Measurements from ENCODE around the gene TRIM9.
A peak's percentile ranks its signal among the peaks of the same experiment; 100 is the strongest.
"Not testable (repeated sequence)": the region's sequence is repeated elsewhere in the genome, so short reads cannot be mapped to it uniquely, and the experiment has no call there.

Gene TRIM9

GRCh38 chr14:50944647-50945413, 150.1 kb downstream of the TRIM9 start:
- H3K9me3 ChIP-seq (ENCODE audit: insufficient read depth, low read depth, low read length) = no peaks in the 10 kb centered on the region
- H3K27me3 ChIP-seq (ENCODE audit: insufficient read depth, low read length, poor library complexity, severe bottlenecking) = no peaks in the 10 kb centered on the region
- peak overlapping the region; percentile 75 for H3K9ac ChIP-seq (ENCODE audit: low read depth, low read length, poor library complexity, severe bottlenecking)
- H3K79me2 ChIP-seq (ENCODE audit: insufficient read depth, low read length) = peaks cover 8% of the 10 kb centered on the region; the same call in 1 of the 2 replicates
- no peaks in the 10 kb centered on the region for H3K36me3 ChIP-seq (ENCODE audit: insufficient read depth, low read length)
- TF ChIP-seq EZH2phosphoT487 (IDR thresholded peaks at IDR 0.05; ENCODE audit: borderline replicate concordance) (no peak), CTCF (conservative IDR thresholded peaks at IDR 0.05; ENCODE audit: low read length) (no peak)
- no peaks in the 10 kb centered on the region for H3K9me2 ChIP-seq (replicated peaks; ENCODE audit: low read depth, low read length)
- H3F3A ChIP-seq (ENCODE audit: low read depth) = peaks cover 8% of the 10 kb centered on the region; the same call in 1 of the 2 replicates
- peak overlapping the region; percentile 82 for H2AFZ ChIP-seq (ENCODE audit: low read length)
- H3K4me3 ChIP-seq (ENCODE audit: low read length, poor library complexity, severe bottlenecking) = peak overlapping the region; percentile 81
- peaks cover 15% of the 10 kb centered on the region for H3K4me1 ChIP-seq (ENCODE audit: insufficient read depth, low read length, poor library complexity, severe bottlenecking)
- H4K20me1 ChIP-seq (ENCODE audit: insufficient read depth, low read length, poor library complexity, severe bottlenecking) = no peaks in the 10 kb centered on the region
- H3K4me2 ChIP-seq (ENCODE audit: low read depth, low read length, poor library complexity, severe bottlenecking) = peak overlapping the region; percentile 93

GRCh38 chr14:50943943-50944646, 150.8 kb downstream of the TRIM9 start, which contains the start of gene PYGL:
Gene PYGL, minus strand, starts transcription at chr14:50944483. Its CDS starts 80 bp downstream, at chr14:50944403.
- Histone ChIP-seq H3K9me3 (ENCODE audit: insufficient read depth, low read depth, low read length) (no peaks in the 10 kb centered on the region), H3K36me3 (ENCODE audit: insufficient read depth, low read length) (no peaks in the 10 kb centered on the region), H3K4me1 (ENCODE audit: insufficient read depth, low read length, poor library complexity, severe bottlenecking) (peaks cover 15% of the 10 kb centered on the region), H3F3A (ENCODE audit: low read depth) (peaks cover 8% of the 10 kb centered on the region; the same call in 1 of the 2 replicates), H2AFZ (ENCODE audit: low read length) (peak within 1 kb of the TSS; percentile 82), H3K27me3 (ENCODE audit: insufficient read depth, low read length, poor library complexity, severe bottlenecking) (no peaks in the 10 kb centered on the region), H3K4me2 (ENCODE audit: low read depth, low read length, poor library complexity, severe bottlenecking) (peak within 1 kb of the TSS; percentile 93), H4K20me1 (ENCODE audit: insufficient read depth, low read length, poor library complexity, severe bottlenecking) (no peaks in the 10 kb centered on the region), H3K9ac (ENCODE audit: low read depth, low read length, poor library complexity, severe bottlenecking) (peak within 1 kb of the TSS; percentile 75), H3K4me3 (ENCODE audit: low read length, poor library complexity, severe bottlenecking) (peak within 1 kb of the TSS; percentile 81), H3K9me2 (replicated peaks; ENCODE audit: low read depth, low read length) (no peaks in the 10 kb centered on the region), H3K79me2 (ENCODE audit: insufficient read depth, low read length) (peaks cover 8% of the 10 kb centered on the region; the same call in 1 of the 2 replicates)
- TF ChIP-seq CTCF (conservative IDR thresholded peaks at IDR 0.05; ENCODE audit: low read length) (no peak), EZH2phosphoT487 (IDR thresholded peaks at IDR 0.05; ENCODE audit: borderline replicate concordance) (no peak)

- Histone ChIP-seq H3K9ac (ENCODE audit: low read depth, low read length, poor library complexity, severe bottlenecking) (peak overlapping the region; percentile 75), H2AFZ (ENCODE audit: low read length) (peak overlapping the region; percentile 82), H3K36me3 (ENCODE audit: insufficient read depth, low read length) (no peaks in the 10 kb centered on the region), H3K9me3 (ENCODE audit: insufficient read depth, low read depth, low read length) (no peaks in the 10 kb centered on the region), H3K4me3 (ENCODE audit: low read length, poor library complexity, severe bottlenecking) (peak overlapping the region; percentile 81), H3K4me1 (ENCODE audit: insufficient read depth, low read length, poor library complexity, severe bottlenecking) (peaks cover 15% of the 10 kb centered on the region), H4K20me1 (ENCODE audit: insufficient read depth, low read length, poor library complexity, severe bottlenecking) (no peaks in the 10 kb centered on the region), H3F3A (ENCODE audit: low read depth) (peaks cover 8% of the 10 kb centered on the region; the same call in 1 of the 2 replicates), H3K4me2 (ENCODE audit: low read depth, low read length, poor library complexity, severe bottlenecking) (peak overlapping the region; percentile 93), H3K79me2 (ENCODE audit: insufficient read depth, low read length) (peaks cover 8% of the 10 kb centered on the region; the same call in 1 of the 2 replicates), H3K27me3 (ENCODE audit: insufficient read depth, low read length, poor library complexity, severe bottlenecking) (no peaks in the 10 kb centered on the region), H3K9me2 (replicated peaks; ENCODE audit: low read depth, low read length) (no peaks in the 10 kb centered on the region)
- TF ChIP-seq CTCF (conservative IDR thresholded peaks at IDR 0.05; ENCODE audit: low read length) (no peak), EZH2phosphoT487 (IDR thresholded peaks at IDR 0.05; ENCODE audit: borderline replicate concordance) (no peak)
These were observed 151.5 kb downstream of the TRIM9 start for GRCh38 chr14:50943261-50943942.

GRCh38 chr14:50941638-50942037, 153.3 kb downstream of the TRIM9 start:
- peaks cover 28% of the 10 kb centered on the region for H3K4me1 ChIP-seq (ENCODE audit: insufficient read depth, low read length, poor library complexity, severe bottlenecking)
- H3K9me3 ChIP-seq (ENCODE audit: insufficient read depth, low read depth, low read length); H2AFZ ChIP-seq (ENCODE audit: low read length); H3F3A ChIP-seq (ENCODE audit: low read depth); H3K79me2 ChIP-seq (ENCODE audit: insufficient read depth, low read length); H3K4me3 ChIP-seq (ENCODE audit: low read length, poor library complexity, severe bottlenecking); H3K27me3 ChIP-seq (ENCODE audit: insufficient read depth, low read length, poor library complexity, severe bottlenecking); H3K9me2 ChIP-seq (replicated peaks; ENCODE audit: low read depth, low read length); H3K9ac ChIP-seq (ENCODE audit: low read depth, low read length, poor library complexity, severe bottlenecking); H3K36me3 ChIP-seq (ENCODE audit: insufficient read depth, low read length); H4K20me1 ChIP-seq (ENCODE audit: insufficient read depth, low read length, poor library complexity, severe bottlenecking): not testable (repeated sequence)
- H3K4me2 ChIP-seq (ENCODE audit: low read depth, low read length, poor library complexity, severe bottlenecking) = peak overlapping the region; percentile 93
